ENCODE data around the gene NPAS3.

NPAS3 gene

DNA sequence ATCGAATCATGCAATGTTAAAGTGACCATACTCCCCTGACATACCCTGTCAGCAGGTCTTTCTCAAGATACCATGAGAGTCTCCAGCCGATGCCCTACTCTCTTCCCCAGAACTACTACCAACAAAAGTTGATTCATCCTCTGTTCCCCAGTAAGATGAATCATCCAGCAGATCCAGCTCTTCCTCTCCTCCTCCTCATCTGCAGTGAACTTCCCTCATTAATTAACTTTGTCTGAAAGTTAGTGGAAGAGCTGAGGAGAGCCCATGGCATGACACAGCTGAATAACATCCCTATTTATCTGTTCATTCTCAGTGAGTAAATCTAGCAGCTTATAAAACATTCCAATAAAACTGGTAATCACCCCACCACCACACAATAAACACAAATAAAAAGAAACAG, 798.8 kb downstream of the NPAS3 start:
- Histone ChIP-seq H3K27me3 (ENCODE audit: insufficient read depth, low read length, poor library complexity, severe bottlenecking) (no peaks in the 10 kb centered on the region), H3K36me3 (ENCODE audit: insufficient read depth, low read length) (no peaks in the 10 kb centered on the region), H3K9me2 (replicated peaks; ENCODE audit: low read depth, low read length) (no peaks in the 10 kb centered on the region), H3F3A (ENCODE audit: low read depth) (no peaks in the 10 kb centered on the region), H3K79me2 (ENCODE audit: insufficient read depth, low read length) (no peaks in the 10 kb centered on the region), H3K4me1 (ENCODE audit: insufficient read depth, low read length, poor library complexity, severe bottlenecking) (peaks cover 4% of the 10 kb centered on the region), H3K9ac (ENCODE audit: low read depth, low read length, poor library complexity, severe bottlenecking) (no peak overlapping the region), H3K4me3 (ENCODE audit: low read length, poor library complexity, severe bottlenecking) (no peak overlapping the region), H2AFZ (ENCODE audit: low read length) (no peak overlapping the region), H3K4me2 (ENCODE audit: low read depth, low read length, poor library complexity, severe bottlenecking) (no peak overlapping the region), H4K20me1 (ENCODE audit: insufficient read depth, low read length, poor library complexity, severe bottlenecking) (no peaks in the 10 kb centered on the region), H3K9me3 (ENCODE audit: insufficient read depth, low read depth, low read length) (no peaks in the 10 kb centered on the region)
- TF ChIP-seq, protein P1, sequence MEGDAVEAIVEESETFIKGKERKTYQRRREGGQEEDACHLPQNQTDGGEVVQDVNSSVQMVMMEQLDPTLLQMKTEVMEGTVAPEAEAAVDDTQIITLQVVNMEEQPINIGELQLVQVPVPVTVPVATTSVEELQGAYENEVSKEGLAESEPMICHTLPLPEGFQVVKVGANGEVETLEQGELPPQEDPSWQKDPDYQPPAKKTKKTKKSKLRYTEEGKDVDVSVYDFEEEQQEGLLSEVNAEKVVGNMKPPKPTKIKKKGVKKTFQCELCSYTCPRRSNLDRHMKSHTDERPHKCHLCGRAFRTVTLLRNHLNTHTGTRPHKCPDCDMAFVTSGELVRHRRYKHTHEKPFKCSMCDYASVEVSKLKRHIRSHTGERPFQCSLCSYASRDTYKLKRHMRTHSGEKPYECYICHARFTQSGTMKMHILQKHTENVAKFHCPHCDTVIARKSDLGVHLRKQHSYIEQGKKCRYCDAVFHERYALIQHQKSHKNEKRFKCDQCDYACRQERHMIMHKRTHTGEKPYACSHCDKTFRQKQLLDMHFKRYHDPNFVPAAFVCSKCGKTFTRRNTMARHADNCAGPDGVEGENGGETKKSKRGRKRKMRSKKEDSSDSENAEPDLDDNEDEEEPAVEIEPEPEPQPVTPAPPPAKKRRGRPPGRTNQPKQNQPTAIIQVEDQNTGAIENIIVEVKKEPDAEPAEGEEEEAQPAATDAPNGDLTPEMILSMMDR (conservative IDR thresholded peaks at IDR 0.05; ENCODE audit: low read length): no peak
- no peak for TF ChIP-seq EZH2phosphoT487 (IDR thresholded peaks at IDR 0.05; ENCODE audit: borderline replicate concordance)

DNA sequence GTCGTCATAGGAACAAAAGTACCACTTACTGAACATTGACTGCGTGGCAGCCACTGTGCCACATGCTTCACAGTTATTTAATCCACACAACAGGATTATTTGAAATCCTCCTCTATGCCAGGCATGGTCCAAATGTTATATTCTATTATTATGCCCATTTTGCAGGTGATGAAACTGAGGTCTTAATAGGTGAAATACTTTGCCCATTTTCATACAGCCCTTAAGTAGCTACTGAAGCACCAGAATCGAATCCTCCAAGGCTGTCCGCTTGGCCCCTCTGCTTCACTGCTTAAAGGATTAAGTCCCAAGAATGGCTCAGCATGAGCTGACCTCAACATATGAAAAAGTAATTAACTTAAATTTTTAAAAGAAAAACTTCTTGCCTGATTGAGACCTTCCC, 799.4 kb downstream of the NPAS3 start:
- no peaks in the 10 kb centered on the region for H3K27me3 ChIP-seq (ENCODE audit: insufficient read depth, low read length, poor library complexity, severe bottlenecking)
- no peaks in the 10 kb centered on the region for H3K9me3 ChIP-seq (ENCODE audit: insufficient read depth, low read depth, low read length)
- H3K36me3 ChIP-seq (ENCODE audit: insufficient read depth, low read length): no peaks in the 10 kb centered on the region
- peaks cover 4% of the 10 kb centered on the region for H3K4me1 ChIP-seq (ENCODE audit: insufficient read depth, low read length, poor library complexity, severe bottlenecking)
- no peaks in the 10 kb centered on the region for H3K9me2 ChIP-seq (replicated peaks; ENCODE audit: low read depth, low read length)
- no peak overlapping the region for H3K9ac ChIP-seq (ENCODE audit: low read depth, low read length, poor library complexity, severe bottlenecking)
- no peak for TF ChIP-seq EZH2phosphoT487 (IDR thresholded peaks at IDR 0.05; ENCODE audit: borderline replicate concordance)
- TF ChIP-seq, protein P1 (conservative IDR thresholded peaks at IDR 0.05; ENCODE audit: low read length): no peak
- no peaks in the 10 kb centered on the region for H3K79me2 ChIP-seq (ENCODE audit: insufficient read depth, low read length)
- no peak overlapping the region for H3K4me3 ChIP-seq (ENCODE audit: low read length, poor library complexity, severe bottlenecking)
- no peaks in the 10 kb centered on the region for H4K20me1 ChIP-seq (ENCODE audit: insufficient read depth, low read length, poor library complexity, severe bottlenecking)
- H3F3A ChIP-seq (ENCODE audit: low read depth): no peaks in the 10 kb centered on the region
- H2AFZ ChIP-seq (ENCODE audit: low read length): no peak overlapping the region
- no peak overlapping the region for H3K4me2 ChIP-seq (ENCODE audit: low read depth, low read length, poor library complexity, severe bottlenecking)

- H3K4me2 ChIP-seq (ENCODE audit: low read depth, low read length, poor library complexity, severe bottlenecking): no peak overlapping the region
- no peak overlapping the region for H3K4me3 ChIP-seq (ENCODE audit: low read length, poor library complexity, severe bottlenecking)
- no peaks in the 10 kb centered on the region for H4K20me1 ChIP-seq (ENCODE audit: insufficient read depth, low read length, poor library complexity, severe bottlenecking)
- TF ChIP-seq EZH2phosphoT487 (IDR thresholded peaks at IDR 0.05; ENCODE audit: borderline replicate concordance): no peak
- TF ChIP-seq, protein P1 (conservative IDR thresholded peaks at IDR 0.05; ENCODE audit: low read length): no peak
- peaks cover 4% of the 10 kb centered on the region for H3K4me1 ChIP-seq (ENCODE audit: insufficient read depth, low read length, poor library complexity, severe bottlenecking)
- H3K9me3 ChIP-seq (ENCODE audit: insufficient read depth, low read depth, low read length): no peaks in the 10 kb centered on the region
- no peaks in the 10 kb centered on the region for H3K79me2 ChIP-seq (ENCODE audit: insufficient read depth, low read length)
- no peaks in the 10 kb centered on the region for H3K9me2 ChIP-seq (replicated peaks; ENCODE audit: low read depth, low read length)
- no peak overlapping the region for H3K9ac ChIP-seq (ENCODE audit: low read depth, low read length, poor library complexity, severe bottlenecking)
- H3F3A ChIP-seq (ENCODE audit: low read depth): no peaks in the 10 kb centered on the region
- H3K27me3 ChIP-seq (ENCODE audit: insufficient read depth, low read length, poor library complexity, severe bottlenecking): no peaks in the 10 kb centered on the region
- H2AFZ ChIP-seq (ENCODE audit: low read length): no peak overlapping the region
- no peaks in the 10 kb centered on the region for H3K36me3 ChIP-seq (ENCODE audit: insufficient read depth, low read length)
Observed at GRCh38 chr14:33738491-33738890, 799.8 kb downstream of the NPAS3 start.

All from Loucy (cell line).